Bronchial epithelial cell (primary cell): ENCODE results near the gene SRMS. TPM values are rescaled to one million over a fixed set of nuclear protein-coding genes. Genes with fewer than 3 reads are reported as not detected.

Experiments
- DNase-seq: peaks from one replicate; pipeline ENCODE4 v3.0.0-alpha.2; 2010; ENCODE audit warnings: low read depth
- FAIRE-seq: peaks from 2 replicates; lab custom pipeline; 2011; peaks lifted over from hg19 to GRCh38; lab: Jason Lieb, UNC
- H3K27me3 ChIP-seq: 2 replicates; pipeline ENCODE4 v1.5.1; 2011; ENCODE audit warnings: low read length; ENCODE audit not compliant: control insufficient read depth, insufficient read depth
- H3K36me3 ChIP-seq: 2 replicates; pipeline ENCODE4 v1.5.1; 2011; ENCODE audit warnings: low read length; ENCODE audit not compliant: control insufficient read depth, insufficient read depth
- H3K4me3 ChIP-seq: 2 replicates; pipeline ENCODE4 v1.5.1; 2011; ENCODE audit warnings: mild to moderate bottlenecking, low read depth, low read length, control low read depth
- CTCF ChIP-seq: IDR thresholded peaks from 2 replicates; pipeline ENCODE4 v1.5.1; 2011; ENCODE audit warnings: mild to moderate bottlenecking, moderate library complexity, low read length, control low read depth, inconsistent platforms; ENCODE audit not compliant: insufficient read depth, severe bottlenecking
- total RNA-seq: library from RNA; depleted of rRNA; stranded (reverse); fragments of >200 nt; gene quantifications from 2 replicates; pipeline ENCODE4 v1.2.1, GENCODE V29; 2014

SRMS gene
- total RNA-seq, 1 donor from 2014 or later = 0.79 TPM

GRCh38 chr20:63553933-63554290, 6.4 kb upstream of the SRMS start, which contains the start of gene FNDC11:
Gene FNDC11 (plus strand): TSS chr20:63554159. CDS start chr20:63555664, 1,505 bp downstream.
- DNase-seq (no peak), FAIRE-seq (no peak)
- Histone ChIP-seq H3K4me3 (peak within 1 kb of the TSS; percentile 45), H3K27me3 (no peaks in the 10 kb centered on the region), H3K36me3 (no peaks in the 10 kb centered on the region)
- no peak for TF ChIP-seq CTCF

- peak; percentile 59 for DNase-seq
- no peaks in the 10 kb centered on the region for H3K27me3 ChIP-seq
- peak overlapping the region; percentile 45 for H3K4me3 ChIP-seq
- FAIRE-seq = no peak
- no peak for TF ChIP-seq CTCF
- no peaks in the 10 kb centered on the region for H3K36me3 ChIP-seq
Observed at GRCh38 chr20:63553251-63553932, 5.8 kb upstream of the SRMS start.

GRCh38 chr20:63552481-63553249, 5.1 kb upstream of the SRMS start:
- Histone ChIP-seq H3K27me3 (no peaks in the 10 kb centered on the region), H3K36me3 (no peaks in the 10 kb centered on the region), H3K4me3 (no peak overlapping the region)
- TF ChIP-seq CTCF = no peak
- peak; percentile 35 for DNase-seq
- no peak for FAIRE-seq

GRCh38 chr20:63551068-63551467, 3.5 kb upstream of the SRMS start:
- DNase-seq = no peak
- Histone ChIP-seq H3K36me3 (no peaks in the 10 kb centered on the region), H3K27me3 (no peaks in the 10 kb centered on the region), H3K4me3 (no peak overlapping the region)
- TF ChIP-seq CTCF = no peak
- no peak for FAIRE-seq

GRCh38 chr20:63549679-63550282, 2.2 kb upstream of the SRMS start:
- TF ChIP-seq CTCF = no peak
- Histone ChIP-seq H3K4me3 (no peak overlapping the region), H3K36me3 (no peaks in the 10 kb centered on the region), H3K27me3 (no peaks in the 10 kb centered on the region)
- DNase-seq = no peak
- FAIRE-seq = no peak
